Activated T-cell treated with anti-CD3 and anti-CD28 coated beads for 48 hours (primary cell): ENCODE data around the gene FAM222A.
A peak's percentile ranks its signal among the peaks of the same experiment; 100 is the strongest.

ENCODE experiments used
- DNase-seq: peaks from one replicate; pipeline ENCODE4 v3.0.0-alpha.2; 2020; ENCODE audit warnings: low read depth

Gene FAM222A

GRCh38 chr12:109710747-109711595 lies 2.7 kb upstream of the FAM222A start:
- DNase-seq: no peak

- DNase-seq: no peak
Observed at GRCh38 chr12:109711596-109712461, 1.8 kb upstream of the FAM222A start.

GRCh38 chr12:109714141-109714912 lies 702 bp downstream of the FAM222A start:
- peak; percentile 43 for DNase-seq

GRCh38 chr12:109714913-109715244 lies 1.3 kb downstream of the FAM222A start:
- no peak for DNase-seq

GRCh38 chr12:109715310-109716091 lies 1.9 kb downstream of the FAM222A start:
- no peak for DNase-seq

- DNase-seq: no peak
Observed at GRCh38 chr12:109716092-109716479, 2.5 kb downstream of the FAM222A start.

GRCh38 chr12:109716512-109717389 lies 3.1 kb downstream of the FAM222A start:
- DNase-seq: no peak

- no peak for DNase-seq
Observed at GRCh38 chr12:109717390-109718357, 4.0 kb downstream of the FAM222A start.

GRCh38 chr12:109718390-109718789 lies 4.8 kb downstream of the FAM222A start:
- no peak for DNase-seq

GRCh38 chr12:109719123-109720022 lies 5.7 kb downstream of the FAM222A start:
- DNase-seq: no peak

GRCh38 chr12:109720152-109720856 lies 6.7 kb downstream of the FAM222A start:
- no peak for DNase-seq

- no peak for DNase-seq
Observed at GRCh38 chr12:109720857-109721189, 7.2 kb downstream of the FAM222A start.

- no peak for DNase-seq
Observed at GRCh38 chr12:109721276-109721675, 7.7 kb downstream of the FAM222A start.

- DNase-seq: no peak
Observed at GRCh38 chr12:109722022-109722720, 8.5 kb downstream of the FAM222A start.

GRCh38 chr12:109722721-109723094 lies 9.1 kb downstream of the FAM222A start:
- no peak for DNase-seq

- DNase-seq: no peak
Observed at GRCh38 chr12:109723311-109723881, 9.8 kb downstream of the FAM222A start.
